ENCODE measurements around the gene RAB40A. TPM values are rescaled to one million over a fixed set of nuclear protein-coding genes. Genes with fewer than 3 reads are reported as not detected.

Gene RAB40A
- total and polyA plus RNA-seq, 10 of the 15 experiments (the other 5 are each of a cell fraction or from before 2014, with no cell fraction given), result 0.10 to 0.42 (median 0.26) TPM

Other genes starting within 250 kb of the RAB40A start
Only the 7 nearest of the 10 such genes appear.
- gene TCEAL7, start 189.2 kb downstream of the RAB40A start, total RNA-seq (2014; rRNA removed), result not detected in 2 replicates
- not detected in 2 replicates for gene TCEAL7, start 189.2 kb downstream of the RAB40A start, total RNA-seq (2014; rRNA removed; fragmentation: Illumina TruSeq; extraction: Trizol)
- not detected in 2 replicates for gene TCEAL7, start 189.2 kb downstream of the RAB40A start, total RNA-seq (2021)
- not detected in 2 replicates for gene TCEAL7, start 189.2 kb downstream of the RAB40A start, polyA plus RNA-seq (2011; rRNA removed)
- not detected in 2 replicates for gene TCEAL7, start 189.2 kb downstream of the RAB40A start, polyA plus RNA-seq (2014; fragmentation: Illumina TruSeq; extraction: Trizol)
- gene TCEAL7, start 189.2 kb downstream of the RAB40A start, polyA plus RNA-seq (2014; fragmentation: Nextera tagmentation; extraction: Ambion mirVana), result not detected
- not detected in 2 replicates for gene TCEAL7, start 189.2 kb downstream of the RAB40A start, polyA plus RNA-seq (2014; rRNA removed)
- gene TCEAL7, start 189.2 kb downstream of the RAB40A start, polyA plus RNA-seq (2016; fragmentation: Nextera tagmentation; extraction: Ambion mirVana), result not detected
- gene TCEAL9, start 163.0 kb downstream of the RAB40A start, total RNA-seq (2014; rRNA removed), result 0.38 and 0.73 TPM in 2 replicates
- gene TCEAL9, start 163.0 kb downstream of the RAB40A start, total RNA-seq (2014; rRNA removed; fragmentation: Illumina TruSeq; extraction: Trizol), result 0.54 and 2.3 TPM in 2 replicates
- 0.67 and 0.69 TPM in 2 replicates for gene TCEAL9, start 163.0 kb downstream of the RAB40A start, total RNA-seq (2021)
- 0.39 and 0.42 TPM in 2 replicates for gene TCEAL9, start 163.0 kb downstream of the RAB40A start, polyA plus RNA-seq (2011; rRNA removed)
- 1.3 and 1.6 TPM in 2 replicates for gene TCEAL9, start 163.0 kb downstream of the RAB40A start, polyA plus RNA-seq (2014; fragmentation: Illumina TruSeq; extraction: Trizol)
- 1 to 10 TPM; 1.7 to 2.5 TPM for gene TCEAL9, start 163.0 kb downstream of the RAB40A start, polyA plus RNA-seq (2014; fragmentation: Nextera tagmentation; extraction: Ambion mirVana)
- gene TCEAL9, start 163.0 kb downstream of the RAB40A start, polyA plus RNA-seq (2014; rRNA removed), result 0.33 and 0.64 TPM in 2 replicates
- 1 to 10 TPM; 1.1 to 1.3 TPM for gene TCEAL9, start 163.0 kb downstream of the RAB40A start, polyA plus RNA-seq (2016; fragmentation: Nextera tagmentation; extraction: Ambion mirVana)
- gene BEX3, start 143.0 kb downstream of the RAB40A start, total RNA-seq (2014; rRNA removed), result not detected in 2 replicates
- gene BEX3, start 143.0 kb downstream of the RAB40A start, total RNA-seq (2014; rRNA removed; fragmentation: Illumina TruSeq; extraction: Trizol), result not detected in 2 replicates
- gene BEX3, start 143.0 kb downstream of the RAB40A start, total RNA-seq (2021), result 0.27 and 1.5 TPM in 2 replicates
- not detected in 2 replicates for gene BEX3, start 143.0 kb downstream of the RAB40A start, polyA plus RNA-seq (2011; rRNA removed)
- not detected in 2 replicates for gene BEX3, start 143.0 kb downstream of the RAB40A start, polyA plus RNA-seq (2014; fragmentation: Illumina TruSeq; extraction: Trizol)
- gene BEX3, start 143.0 kb downstream of the RAB40A start, polyA plus RNA-seq (2014; fragmentation: Nextera tagmentation; extraction: Ambion mirVana), result not detected
- not detected in 2 replicates for gene BEX3, start 143.0 kb downstream of the RAB40A start, polyA plus RNA-seq (2014; rRNA removed)
- 1 to 10 TPM in 1 of 2 experiments, not detected in 1; 1.3 TPM for gene BEX3, start 143.0 kb downstream of the RAB40A start, polyA plus RNA-seq (2016; fragmentation: Nextera tagmentation; extraction: Ambion mirVana)
- 14.1 and 19.6 TPM in 2 replicates for gene TCEAL4, start 66.0 kb upstream of the RAB40A start, total RNA-seq (2014; rRNA removed)
- gene TCEAL4, start 66.0 kb upstream of the RAB40A start, total RNA-seq (2014; rRNA removed; fragmentation: Illumina TruSeq; extraction: Trizol), result 46.4 and 48.0 TPM in 2 replicates
- 20.1 and 20.9 TPM in 2 replicates for gene TCEAL4, start 66.0 kb upstream of the RAB40A start, total RNA-seq (2021)
- 9.6 and 13.4 TPM in 2 replicates for gene TCEAL4, start 66.0 kb upstream of the RAB40A start, polyA plus RNA-seq (2011; rRNA removed)
- gene TCEAL4, start 66.0 kb upstream of the RAB40A start, polyA plus RNA-seq (2014; fragmentation: Illumina TruSeq; extraction: Trizol), result 63.8 and 85.0 TPM in 2 replicates
- gene TCEAL4, start 66.0 kb upstream of the RAB40A start, polyA plus RNA-seq (2014; fragmentation: Nextera tagmentation; extraction: Ambion mirVana), result 10 to 100 TPM; 34.8 to 59.9 TPM
- gene TCEAL4, start 66.0 kb upstream of the RAB40A start, polyA plus RNA-seq (2014; rRNA removed), result 21.5 and 30.7 TPM in 2 replicates
- 10 to 100 TPM; 31.5 to 32.8 TPM for gene TCEAL4, start 66.0 kb upstream of the RAB40A start, polyA plus RNA-seq (2016; fragmentation: Nextera tagmentation; extraction: Ambion mirVana)
- 7.5 and 7.6 TPM in 2 replicates for gene TCEAL3, start 88.5 kb upstream of the RAB40A start, total RNA-seq (2014; rRNA removed)
- gene TCEAL3, start 88.5 kb upstream of the RAB40A start, total RNA-seq (2014; rRNA removed; fragmentation: Illumina TruSeq; extraction: Trizol), result 18.3 and 19.0 TPM in 2 replicates
- gene TCEAL3, start 88.5 kb upstream of the RAB40A start, total RNA-seq (2021), result 10.6 and 12.1 TPM in 2 replicates
- gene TCEAL3, start 88.5 kb upstream of the RAB40A start, polyA plus RNA-seq (2011; rRNA removed), result 2.7 and 3.4 TPM in 2 replicates
- 9.1 and 17.2 TPM in 2 replicates for gene TCEAL3, start 88.5 kb upstream of the RAB40A start, polyA plus RNA-seq (2014; fragmentation: Illumina TruSeq; extraction: Trizol)
- gene TCEAL3, start 88.5 kb upstream of the RAB40A start, polyA plus RNA-seq (2014; fragmentation: Nextera tagmentation; extraction: Ambion mirVana), result 1 to 10 TPM in 1 of 2 experiments, under 1 TPM in 1; 0.98 to 2.0 TPM
- 15.3 and 17.3 TPM in 2 replicates for gene TCEAL3, start 88.5 kb upstream of the RAB40A start, polyA plus RNA-seq (2014; rRNA removed)
- 10 to 100 TPM; 11.4 to 14.0 TPM for gene TCEAL3, start 88.5 kb upstream of the RAB40A start, polyA plus RNA-seq (2016; fragmentation: Nextera tagmentation; extraction: Ambion mirVana)
- 14.0 and 17.5 TPM in 2 replicates for gene TCEAL1, start 109.5 kb upstream of the RAB40A start, total RNA-seq (2014; rRNA removed)
- 16.3 and 17.0 TPM in 2 replicates for gene TCEAL1, start 109.5 kb upstream of the RAB40A start, total RNA-seq (2014; rRNA removed; fragmentation: Illumina TruSeq; extraction: Trizol)
- gene TCEAL1, start 109.5 kb upstream of the RAB40A start, total RNA-seq (2021), result 10.1 and 12.5 TPM in 2 replicates
- gene TCEAL1, start 109.5 kb upstream of the RAB40A start, polyA plus RNA-seq (2011; rRNA removed), result 15.7 and 25.7 TPM in 2 replicates
- 20.4 and 20.5 TPM in 2 replicates for gene TCEAL1, start 109.5 kb upstream of the RAB40A start, polyA plus RNA-seq (2014; fragmentation: Illumina TruSeq; extraction: Trizol)
- 10 to 100 TPM; 19.0 to 24.3 TPM for gene TCEAL1, start 109.5 kb upstream of the RAB40A start, polyA plus RNA-seq (2014; fragmentation: Nextera tagmentation; extraction: Ambion mirVana)
- 16.6 and 16.7 TPM in 2 replicates for gene TCEAL1, start 109.5 kb upstream of the RAB40A start, polyA plus RNA-seq (2014; rRNA removed)
- gene TCEAL1, start 109.5 kb upstream of the RAB40A start, polyA plus RNA-seq (2016; fragmentation: Nextera tagmentation; extraction: Ambion mirVana), result 10 to 100 TPM; 20.9 to 21.4 TPM
- gene MORF4L2, start 167.2 kb upstream of the RAB40A start, total RNA-seq (2014; rRNA removed), result 121 and 154 TPM in 2 replicates
- gene MORF4L2, start 167.2 kb upstream of the RAB40A start, total RNA-seq (2014; rRNA removed; fragmentation: Illumina TruSeq; extraction: Trizol), result 188 and 189 TPM in 2 replicates
- gene MORF4L2, start 167.2 kb upstream of the RAB40A start, total RNA-seq (2021), result 154 and 167 TPM in 2 replicates
- 246 and 326 TPM in 2 replicates for gene MORF4L2, start 167.2 kb upstream of the RAB40A start, polyA plus RNA-seq (2011; rRNA removed)
- 311 and 381 TPM in 2 replicates for gene MORF4L2, start 167.2 kb upstream of the RAB40A start, polyA plus RNA-seq (2014; fragmentation: Illumina TruSeq; extraction: Trizol)
- 100 to 1,000 TPM; 118 to 235 TPM for gene MORF4L2, start 167.2 kb upstream of the RAB40A start, polyA plus RNA-seq (2014; fragmentation: Nextera tagmentation; extraction: Ambion mirVana)
- 119 and 150 TPM in 2 replicates for gene MORF4L2, start 167.2 kb upstream of the RAB40A start, polyA plus RNA-seq (2014; rRNA removed)
- 100 to 1,000 TPM; 210 to 215 TPM for gene MORF4L2, start 167.2 kb upstream of the RAB40A start, polyA plus RNA-seq (2016; fragmentation: Nextera tagmentation; extraction: Ambion mirVana)

Measured in GM12878 (cell line).